Testis (tissue), 3 donors: ENCODE data around the gene NRN1. TPM values are rescaled to one million over a fixed set of nuclear protein-coding genes. Genes with fewer than 3 reads are reported as not detected.

ENCODE experiments used
- DNase-seq: peaks from one replicate; pipeline ENCODE4 v3.0.0-alpha.2; 2019
- H3K27ac ChIP-seq, 2 donors: fragments of 200-600 bp; sonication (generic); one replicate each; pipeline ENCODE4 v1.5.1; 2019
- H3K27me3 ChIP-seq: fragments of 200-600 bp; sonication (generic); one replicate; pipeline ENCODE4 v1.5.1; 2019
- H3K36me3 ChIP-seq: fragments of 200-600 bp; sonication (generic); one replicate; pipeline ENCODE4 v1.5.1; 2017; ENCODE audit warnings: low read depth; ENCODE audit errors: missing control alignments
- H3K4me1 ChIP-seq: fragments of 200-600 bp; sonication (generic); one replicate; pipeline ENCODE4 v1.5.1; 2019
- H3K4me3 ChIP-seq, 2 donors: fragments of 200-600 bp; sonication (generic); one replicate each; pipeline ENCODE4 v1.5.1; 2017 to 2019
- H3K9me3 ChIP-seq: fragments of 200-600 bp; sonication (generic); one replicate; pipeline ENCODE4 v1.5.1; 2017
- CTCF ChIP-seq, 3 experiments: fragments of 450-650 bp in 2 of 3; fragments of 200-600 bp in 1 of 3; sonication (generic) in 1 of 3; IDR thresholded peaks; one replicate each; pipeline ENCODE4 v1.5.1; 2016 to 2019; ENCODE audit warnings: antibody characterized with exemption in 3 of 3, mild to moderate bottlenecking in 2 of 3, moderate library complexity in 1 of 3
- POLR2A ChIP-seq: fragments of 450-650 bp; IDR thresholded peaks from one replicate; pipeline ENCODE4 v1.6.1; 2017; ENCODE audit warnings: antibody characterized with exemption, mild to moderate bottlenecking, moderate library complexity
- WGBS, 2 donors: methylation state at CpG; one replicate each; pipeline ENCODE4 v1.1.5; 2018; 5-methylcytosine and 5-hydroxymethylcytosine counted together
- intact Hi-C: fragments of 100-400 bp; cut with DNase I; formaldehyde crosslinking; loops from one replicate; pipeline ENCODE4 v1.15.1; 2023; ENCODE audit warnings: low total_unique reads
- polyA plus RNA-seq: library from polyadenylated mRNA; stranded (reverse); fragments of 350-450 nt; fragmentation: Illumina TruSeq; extraction: RNeasy Lipid Tissue Mini Kit (QIAGEN cat#74804); gene quantifications from one replicate; pipeline ENCODE4 v1.2.3, GENCODE V29; 2014; ENCODE audit warnings: low read depth, low replicate concordance; ENCODE audit not compliant: insufficient read depth
- total RNA-seq, 2 donors: library from RNA; depleted of rRNA; stranded (reverse); fragments of >200 nt; gene quantifications; one replicate each; pipeline ENCODE4 v1.2.3, GENCODE V29; 2016

NRN1 gene
- total and polyA plus RNA-seq, 3 donors from 2014 or later: 0.31 to 5.7 (median 1.3) TPM

- Histone ChIP-seq H3K27me3 (peaks cover 4% of the 10 kb centered on the region), H3K4me3 (no peak overlapping the region), H3K27ac (no peak overlapping the region), H3K4me1 (peaks cover 4% of the 10 kb centered on the region), H3K36me3 (no peaks in the 10 kb centered on the region), H3K9me3 (no peaks in the 10 kb centered on the region)
- WGBS, 2 donors: 86 to 91% methylated on average over 4 of the region's 4 CpGs
- no peak for DNase-seq
- TF ChIP-seq CTCF (IDR thresholded peaks at IDR 0.05): no peak
- TF ChIP-seq POLR2A: no peak
- intact Hi-C loops: no loop called here
These were observed 15.9 kb downstream of the NRN1 start for GRCh38 chr6:5990786-5991185.

GRCh38 chr6:5989141-5989723 lies 17.5 kb downstream of the NRN1 start:
- Histone ChIP-seq H3K4me1 (no peaks in the 10 kb centered on the region), H3K27me3 (peaks cover 4% of the 10 kb centered on the region), H3K36me3 (no peaks in the 10 kb centered on the region), H3K27ac (no peak overlapping the region), H3K4me3 (no peak overlapping the region), H3K9me3 (no peaks in the 10 kb centered on the region)
- no peak for DNase-seq
- intact Hi-C loops: no loop called here
- no peak for TF ChIP-seq POLR2A
- WGBS, 2 donors: 86 to 93% methylated on average over 5 of the region's 5 CpGs

DNA sequence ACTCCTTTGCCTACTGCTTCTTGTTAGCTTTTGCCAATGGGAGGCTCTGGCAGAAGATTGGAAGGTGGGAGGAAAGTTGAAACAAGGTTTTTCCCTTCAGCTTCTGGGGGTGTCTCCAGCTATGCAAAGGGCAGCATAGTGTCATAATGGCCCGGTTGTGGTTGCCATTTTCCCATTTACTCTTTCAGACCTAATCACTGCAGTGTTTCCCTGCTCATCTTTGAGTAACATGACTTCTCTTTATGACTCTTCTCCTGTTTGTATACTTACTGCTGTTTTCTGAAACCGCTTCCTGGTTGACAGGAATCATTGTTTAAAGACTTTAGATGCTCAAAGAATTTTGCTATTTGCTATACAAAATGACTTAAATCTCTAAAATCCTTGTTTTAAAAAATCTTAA lies 19.9 kb downstream of the NRN1 start:
- intact Hi-C loops: no loop called here
- no peak for DNase-seq
- Histone ChIP-seq H3K9me3 (no peaks in the 10 kb centered on the region), H3K27me3 (no peaks in the 10 kb centered on the region), H3K4me3 (no peak overlapping the region), H3K4me1 (no peaks in the 10 kb centered on the region), H3K27ac (no peak overlapping the region), H3K36me3 (no peaks in the 10 kb centered on the region)
- no peak for TF ChIP-seq CTCF (IDR thresholded peaks at IDR 0.05)
- WGBS, 2 donors: 39 to 62% methylated on average over 2 of the region's 2 CpGs

DNA sequence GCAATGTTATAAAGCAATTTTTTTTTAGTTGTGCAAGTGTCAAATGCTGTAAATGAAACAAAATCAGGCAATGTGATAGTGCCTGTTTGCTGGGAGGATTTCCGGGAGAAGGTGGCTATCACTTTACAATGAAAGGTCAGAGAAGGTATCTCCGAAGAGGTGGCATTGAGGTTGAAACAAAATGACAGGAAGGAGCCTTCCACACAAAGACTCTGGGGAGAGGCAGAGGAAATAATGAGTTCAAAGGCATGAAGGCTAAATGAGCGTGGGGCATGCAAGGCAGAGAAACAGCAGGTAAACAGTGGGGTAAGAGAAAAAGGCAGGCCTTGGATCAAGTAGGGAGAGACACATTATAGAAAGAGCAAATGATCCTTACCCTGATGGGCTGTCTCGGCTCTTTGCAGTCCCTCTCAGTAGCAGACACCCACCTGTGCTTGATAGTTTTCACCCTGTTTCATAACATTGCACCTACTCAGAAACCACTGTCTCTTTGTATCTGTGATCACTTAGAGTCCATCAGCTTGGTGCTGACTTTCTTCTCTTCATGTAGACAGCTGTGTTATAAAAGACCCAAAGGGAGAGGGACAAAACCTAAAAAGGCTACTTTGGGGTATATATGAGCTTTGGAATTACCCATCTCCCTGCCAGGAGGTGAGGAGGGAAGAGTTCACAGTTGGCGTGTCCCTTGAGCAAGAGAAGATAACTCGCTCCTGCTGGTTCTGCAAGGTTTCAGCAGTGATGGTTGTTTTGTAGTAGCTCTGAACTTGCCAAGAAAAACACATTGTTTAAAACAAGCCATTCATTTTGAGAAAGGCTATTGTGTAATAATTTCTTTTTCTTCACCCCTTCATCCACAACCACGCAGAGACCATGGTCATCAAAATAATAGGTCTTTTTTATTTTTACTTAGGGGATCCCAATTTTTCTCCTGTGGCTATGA lies 22.3 kb downstream of the NRN1 start:
- no peaks in the 10 kb centered on the region for H3K4me1 ChIP-seq
- H3K27ac ChIP-seq: no peak overlapping the region
- DNase-seq: no peak
- no peaks in the 10 kb centered on the region for H3K36me3 ChIP-seq
- TF ChIP-seq CTCF (IDR thresholded peaks at IDR 0.05): no peak
- TF ChIP-seq POLR2A: no peak
- no peak overlapping the region for H3K4me3 ChIP-seq
- 74 to 87% methylated on average over 7 of the region's 7 CpGs for WGBS, 2 donors
- no peaks in the 10 kb centered on the region for H3K9me3 ChIP-seq
- H3K27me3 ChIP-seq: no peaks in the 10 kb centered on the region
- intact Hi-C loops: no loop called here

DNA sequence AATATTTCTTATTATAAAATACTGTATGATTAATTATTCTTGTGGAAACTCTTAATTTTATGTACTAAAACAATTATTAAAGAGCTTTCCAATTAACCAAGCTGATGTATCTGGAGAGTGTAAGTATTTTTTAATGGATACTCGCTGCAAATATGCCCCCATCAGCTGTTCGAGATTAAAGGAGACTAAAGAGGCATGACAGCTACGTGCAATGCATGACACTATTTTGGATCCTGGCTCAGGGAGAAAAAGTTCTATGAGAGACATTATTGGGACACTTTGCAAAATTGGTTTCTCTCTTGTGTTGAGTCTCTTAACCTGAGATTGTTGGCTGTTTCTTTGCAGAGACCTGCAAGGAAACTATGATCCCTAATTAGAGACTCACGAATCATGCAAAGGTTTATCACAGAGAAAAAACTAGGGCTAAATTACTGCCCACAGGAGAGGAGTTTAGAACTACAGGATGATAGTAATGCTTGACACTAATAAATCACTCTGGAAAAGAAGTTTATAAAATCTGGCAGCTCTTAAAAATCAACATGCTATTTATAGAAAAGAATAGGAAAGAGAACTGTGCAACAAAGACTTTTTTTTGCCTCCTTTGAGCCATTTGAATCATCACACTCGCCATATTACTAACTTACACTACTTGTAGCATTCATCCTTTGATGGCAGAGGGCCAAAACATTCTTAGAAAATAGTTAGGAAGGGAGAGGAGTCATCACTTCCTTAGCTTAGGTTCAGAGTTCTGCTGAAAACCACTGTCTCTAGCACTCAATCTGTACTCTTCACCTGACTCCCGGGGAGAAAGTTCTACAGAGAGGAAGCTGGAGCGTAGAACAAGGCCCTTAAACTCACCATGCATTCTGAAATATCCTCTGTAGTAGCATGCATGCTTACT lies 25.3 kb downstream of the NRN1 start:
- H3K36me3 ChIP-seq: no peaks in the 10 kb centered on the region
- DNase-seq: no peak

More for the DNA sequence above, 25.3 kb downstream of the NRN1 start:
- no peaks in the 10 kb centered on the region for H3K4me1 ChIP-seq
- no peak overlapping the region for H3K27ac ChIP-seq
- WGBS, 2 donors: 47 to 67% methylated on average over 7 of the region's 7 CpGs
- H3K27me3 ChIP-seq: no peaks in the 10 kb centered on the region
- no peaks in the 10 kb centered on the region for H3K9me3 ChIP-seq
- TF ChIP-seq POLR2A (no peak), CTCF (IDR thresholded peaks at IDR 0.05) (no peak)
- intact Hi-C loops: no loop called here
- H3K4me3 ChIP-seq: no peak overlapping the region
